ENCODE measurements around the gene FANCE. TPM values are rescaled to one million over a fixed set of nuclear protein-coding genes. Genes with fewer than 3 reads are reported as not detected.

FANCE gene
- total and polyA plus RNA-seq, 2 donors (not counting 1 experiment from before 2014, with no cell fraction given) = 9.2 to 12.8 TPM

DNA sequence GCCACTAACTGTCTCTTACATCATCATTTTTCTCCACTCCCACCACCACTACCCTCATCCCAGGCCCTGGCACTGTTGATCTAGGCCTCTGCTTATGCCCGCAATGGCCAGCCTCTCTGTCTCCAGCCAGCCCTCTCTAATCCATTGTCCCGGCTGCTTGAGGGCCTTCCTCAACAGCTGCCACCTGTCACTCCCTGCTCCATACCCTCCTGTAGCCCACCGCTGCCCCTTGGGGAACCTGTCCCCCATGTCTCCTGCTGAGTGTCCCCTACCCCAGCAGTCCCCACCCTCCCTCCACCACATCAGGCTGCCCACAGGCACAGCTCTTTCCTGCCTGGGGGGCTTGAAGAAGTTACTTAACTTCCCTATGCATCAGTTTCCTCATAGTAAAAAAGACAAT lies 31.4 kb downstream of the FANCE start:
- no peak overlapping the region for H3K9ac ChIP-seq (ENCODE audit: low read length)
- CTCF ChIA-PET = interaction anchor here (0.6 kb wide), 1 partner anchor 68 kb away, joined by 4 read pairs; no protein-coding TSS in a partner anchor
- Mint-ChIP-seq H3K4me3 (no peak overlapping the region), H3K9me3 (ENCODE audit: insufficient read depth) (no peaks in the 10 kb centered on the region), H3K4me1 (no peaks in the 10 kb centered on the region), H3K27me3 (no peaks in the 10 kb centered on the region), H3K27ac (no peak overlapping the region)
- intact Hi-C loops (cut with micrococcal nuclease) = no loop called here
- H4K20me1 ChIP-seq (ENCODE audit: control insufficient read depth, insufficient read depth, low read length, poor library complexity, severe bottlenecking) = no peaks in the 10 kb centered on the region
- 94% methylated on average over 2 of the region's 3 CpGs for WGBS (ENCODE audit: insufficient coverage)
- H3K27me3 ChIP-seq (replicated peaks in 1 of 4; ENCODE audit: control extremely low read depth in 1 of 4, control insufficient read depth in 3 of 4, insufficient read depth in 4 of 4, low read length in 3 of 4) = no peaks in the 10 kb centered on the region
- no peaks in the 10 kb centered on the region for H3K4me1 ChIP-seq (ENCODE audit: control insufficient read depth in 2 of 2, insufficient read depth in 2 of 2, low read length in 2 of 2)
- no peak overlapping the region for H2AFZ ChIP-seq (ENCODE audit: insufficient read depth, low read depth, low read length, poor library complexity, severe bottlenecking)
- H3K36me3 ChIP-seq (replicated peaks in 1 of 2; ENCODE audit: control extremely low read depth in 1 of 2, control insufficient read depth in 1 of 2, extremely low read depth in 1 of 2, insufficient read depth in 2 of 2, low read length in 1 of 2) = no peaks in the 10 kb centered on the region
- no peaks in the 10 kb centered on the region for H3K9me3 ChIP-seq (ENCODE audit: control extremely low read depth in 1 of 3, control insufficient read depth in 2 of 3, insufficient read depth in 1 of 3, low read length in 2 of 3)
- H3K27ac ChIP-seq (ENCODE audit: low read length in 2 of 2) = no peak overlapping the region
- TF ChIP-seq, protein P1, sequence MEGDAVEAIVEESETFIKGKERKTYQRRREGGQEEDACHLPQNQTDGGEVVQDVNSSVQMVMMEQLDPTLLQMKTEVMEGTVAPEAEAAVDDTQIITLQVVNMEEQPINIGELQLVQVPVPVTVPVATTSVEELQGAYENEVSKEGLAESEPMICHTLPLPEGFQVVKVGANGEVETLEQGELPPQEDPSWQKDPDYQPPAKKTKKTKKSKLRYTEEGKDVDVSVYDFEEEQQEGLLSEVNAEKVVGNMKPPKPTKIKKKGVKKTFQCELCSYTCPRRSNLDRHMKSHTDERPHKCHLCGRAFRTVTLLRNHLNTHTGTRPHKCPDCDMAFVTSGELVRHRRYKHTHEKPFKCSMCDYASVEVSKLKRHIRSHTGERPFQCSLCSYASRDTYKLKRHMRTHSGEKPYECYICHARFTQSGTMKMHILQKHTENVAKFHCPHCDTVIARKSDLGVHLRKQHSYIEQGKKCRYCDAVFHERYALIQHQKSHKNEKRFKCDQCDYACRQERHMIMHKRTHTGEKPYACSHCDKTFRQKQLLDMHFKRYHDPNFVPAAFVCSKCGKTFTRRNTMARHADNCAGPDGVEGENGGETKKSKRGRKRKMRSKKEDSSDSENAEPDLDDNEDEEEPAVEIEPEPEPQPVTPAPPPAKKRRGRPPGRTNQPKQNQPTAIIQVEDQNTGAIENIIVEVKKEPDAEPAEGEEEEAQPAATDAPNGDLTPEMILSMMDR (IDR thresholded peaks at IDR 0.05) = no peak
- TF ChIP-seq EZH2 (IDR thresholded peaks at IDR 0.05; ENCODE audit: borderline replicate concordance, insufficient read depth, low read depth, low read length, poor library complexity, severe bottlenecking) = no peak
- H3K4me2 ChIP-seq (replicated peaks; ENCODE audit: low read depth, low read length, poor library complexity, severe bottlenecking) = no peak overlapping the region
- POLR2A ChIA-PET = no interaction called here
- ATAC-seq (ENCODE audit: low read depth) (no peak), DNase-seq (no peak)
- no peaks in the 10 kb centered on the region for H3K79me2 ChIP-seq (ENCODE audit: control insufficient read depth, insufficient read depth, low read length)
- no peak overlapping the region for H3K4me3 ChIP-seq (ENCODE audit: control extremely low read depth in 1 of 5, extremely low read depth in 1 of 5, insufficient read depth in 1 of 5, low read depth in 2 of 5, low read length in 4 of 5)

DNA sequence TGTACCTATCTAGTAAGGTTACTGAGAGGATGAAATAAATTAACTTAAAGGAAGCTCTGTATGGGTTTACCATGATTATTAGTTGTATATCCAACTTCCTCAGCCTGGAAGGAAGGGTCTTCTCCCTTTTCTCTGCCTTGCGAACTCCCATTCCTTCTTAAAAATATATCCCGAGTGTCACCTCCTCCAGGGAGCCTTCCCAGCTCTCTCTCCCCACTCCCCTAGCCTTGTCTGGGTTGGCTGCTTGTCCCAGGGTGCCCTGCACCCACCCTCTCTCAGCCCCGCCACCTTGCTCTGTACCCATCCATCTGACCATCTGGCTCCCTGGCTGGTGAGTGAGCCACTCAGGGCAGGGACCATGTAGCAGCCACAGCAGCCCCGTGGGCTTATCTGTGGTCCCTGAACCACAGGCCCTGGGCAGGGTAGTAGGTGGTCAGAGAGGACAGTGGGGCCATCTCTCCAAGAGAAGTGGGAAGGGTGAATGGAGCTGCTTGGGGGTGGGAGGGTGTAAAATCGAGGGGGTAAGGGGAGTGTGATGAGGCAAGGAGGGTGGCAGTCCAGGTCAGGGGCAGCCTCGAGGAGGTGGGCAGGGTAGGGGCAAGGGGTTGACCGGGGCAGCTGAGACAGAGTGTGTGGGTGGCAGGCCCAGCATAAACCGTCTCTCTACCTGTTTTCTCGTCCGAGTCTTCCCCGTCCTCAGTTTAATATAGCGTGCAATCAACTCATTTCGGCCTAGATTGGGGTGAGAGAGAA lies 31.9 kb downstream of the FANCE start:
- no peaks in the 10 kb centered on the region for H3K79me2 ChIP-seq (ENCODE audit: control insufficient read depth, insufficient read depth, low read length)
- intact Hi-C loops (cut with micrococcal nuclease) = no loop called here
- ChIA-PET CTCF (no interaction called here), POLR2A (no interaction called here)
- Mint-ChIP-seq H3K27ac (no peak overlapping the region), H3K27me3 (no peaks in the 10 kb centered on the region), H3K4me3 (no peak overlapping the region), H3K9me3 (ENCODE audit: insufficient read depth) (no peaks in the 10 kb centered on the region), H3K4me1 (no peaks in the 10 kb centered on the region)
- ATAC-seq (ENCODE audit: low read depth) = no peak
- WGBS (ENCODE audit: insufficient coverage) = 79% methylated on average over 6 of the region's 13 CpGs
- H3K9me3 ChIP-seq (ENCODE audit: control extremely low read depth in 1 of 3, control insufficient read depth in 2 of 3, insufficient read depth in 1 of 3, low read length in 2 of 3) = no peaks in the 10 kb centered on the region
- H3K36me3 ChIP-seq (replicated peaks in 1 of 2; ENCODE audit: control extremely low read depth in 1 of 2, control insufficient read depth in 1 of 2, extremely low read depth in 1 of 2, insufficient read depth in 2 of 2, low read length in 1 of 2) = no peaks in the 10 kb centered on the region
- no peaks in the 10 kb centered on the region for H4K20me1 ChIP-seq (ENCODE audit: control insufficient read depth, insufficient read depth, low read length, poor library complexity, severe bottlenecking)
- no peaks in the 10 kb centered on the region for H3K27me3 ChIP-seq (replicated peaks in 1 of 4; ENCODE audit: control extremely low read depth in 1 of 4, control insufficient read depth in 3 of 4, insufficient read depth in 4 of 4, low read length in 3 of 4)
- TF ChIP-seq EZH2 (IDR thresholded peaks at IDR 0.05; ENCODE audit: borderline replicate concordance, insufficient read depth, low read depth, low read length, poor library complexity, severe bottlenecking) = no peak
- H3K4me3 ChIP-seq (ENCODE audit: control extremely low read depth in 1 of 5, extremely low read depth in 1 of 5, insufficient read depth in 1 of 5, low read depth in 2 of 5, low read length in 4 of 5) = no peak overlapping the region
- no peak for DNase-seq
- H3K4me1 ChIP-seq (ENCODE audit: control insufficient read depth in 2 of 2, insufficient read depth in 2 of 2, low read length in 2 of 2) = no peaks in the 10 kb centered on the region
- H2AFZ ChIP-seq (ENCODE audit: insufficient read depth, low read depth, low read length, poor library complexity, severe bottlenecking) = no peak overlapping the region
- no peak overlapping the region for H3K27ac ChIP-seq (ENCODE audit: low read length in 2 of 2)
- H3K4me2 ChIP-seq (replicated peaks; ENCODE audit: low read depth, low read length, poor library complexity, severe bottlenecking) = no peak overlapping the region
- no peak overlapping the region for H3K9ac ChIP-seq (ENCODE audit: low read length)

Measured in B cell (primary cell).